ENCODE measurements around the gene RAD52.

RAD52 gene

DNA sequence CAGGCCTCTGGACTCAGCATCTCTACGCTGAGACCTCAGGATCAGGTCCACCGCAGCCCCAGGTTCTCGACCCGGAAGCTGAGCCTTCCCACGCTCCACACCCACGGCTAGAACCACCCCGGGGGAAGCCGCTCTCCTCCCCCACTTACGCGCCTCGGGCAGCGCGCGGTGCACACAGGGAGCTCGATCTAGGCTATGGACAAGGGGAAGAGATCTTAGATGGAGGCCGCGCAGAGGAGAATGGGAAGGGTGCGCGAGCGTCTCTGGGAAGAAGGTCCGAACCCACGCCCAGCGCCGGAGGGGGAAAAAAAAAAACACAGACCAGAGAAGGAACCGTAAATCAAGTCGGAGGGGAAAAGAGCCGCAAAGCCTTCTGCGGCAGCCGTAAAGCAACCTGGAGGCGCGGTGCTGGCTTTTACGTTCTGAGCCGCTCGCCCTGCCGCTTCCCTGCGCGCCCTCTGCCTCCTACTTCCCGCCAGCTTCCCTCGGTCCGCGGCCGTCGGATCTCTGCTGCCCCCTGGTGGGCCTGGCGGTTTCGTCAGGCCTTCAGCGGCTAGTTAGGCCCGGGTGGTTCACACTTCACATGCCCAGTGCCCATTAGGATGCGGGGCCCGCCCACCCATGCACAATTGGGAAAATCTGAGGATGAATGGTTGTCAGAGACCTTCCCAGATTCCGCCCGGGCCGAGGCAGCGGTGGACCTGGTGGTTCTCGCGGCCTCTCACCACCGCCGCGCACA, at the start of gene RAD52:
RAD52 (minus strand) TSS at position 242 of the 739 bp plus-strand sequence. CDS start 16,636 bp downstream, outside the sequence.
- peak; percentile 92 to 97 for DNase-seq (ENCODE audit: extremely low read depth in 1 of 2, low read depth in 1 of 2)

GRCh38 chr12:998020-998874, 48.8 kb upstream of the RAD52 start:
- no peak for DNase-seq (ENCODE audit: extremely low read depth in 1 of 2, low read depth in 1 of 2)

DNA sequence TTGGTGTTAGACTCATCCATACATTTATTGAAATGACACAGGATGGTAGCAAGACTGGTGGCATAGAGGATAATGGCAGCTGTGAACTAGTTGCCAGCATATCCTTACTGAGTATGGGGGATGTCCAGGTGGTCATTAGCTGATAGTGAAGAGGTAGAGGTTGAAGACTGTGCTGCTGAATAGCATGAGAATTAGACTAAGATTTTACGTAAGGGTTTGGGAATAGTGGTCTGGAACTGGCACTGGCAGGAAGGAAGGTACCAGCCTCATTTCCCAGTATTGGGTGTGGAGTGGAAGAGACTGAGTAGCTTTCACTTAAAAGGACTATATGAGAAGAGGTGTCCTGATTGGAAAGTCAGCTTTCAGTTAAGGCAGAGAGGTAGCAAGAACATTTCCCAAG, 48.0 kb upstream of the RAD52 start:
- DNase-seq (ENCODE audit: extremely low read depth in 1 of 2, low read depth in 1 of 2), result no peak

DNA sequence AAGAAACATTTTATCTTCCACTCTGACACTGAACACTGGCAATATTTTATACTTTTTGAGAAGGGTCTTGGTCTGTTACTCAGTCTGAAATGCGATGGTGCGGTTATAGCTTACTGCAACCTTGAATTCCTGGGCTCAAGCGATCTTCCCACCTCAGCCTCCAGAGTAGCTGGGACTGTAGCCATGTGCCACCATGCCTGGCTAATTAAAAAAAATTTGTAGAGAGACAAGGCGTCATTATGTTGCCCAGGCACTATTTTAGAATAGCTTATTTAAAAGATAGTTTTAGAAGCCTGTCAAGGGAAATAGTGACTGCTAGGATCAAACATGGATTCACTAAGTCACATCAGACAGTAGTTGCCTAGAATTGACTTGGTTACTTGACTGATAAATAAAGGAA, 47.4 kb upstream of the RAD52 start:
- no peak for DNase-seq (ENCODE audit: extremely low read depth in 1 of 2, low read depth in 1 of 2)

GRCh38 chr12:992647-993046, 43.2 kb upstream of the RAD52 start:
- no peak for DNase-seq (ENCODE audit: extremely low read depth in 1 of 2, low read depth in 1 of 2)

DNA sequence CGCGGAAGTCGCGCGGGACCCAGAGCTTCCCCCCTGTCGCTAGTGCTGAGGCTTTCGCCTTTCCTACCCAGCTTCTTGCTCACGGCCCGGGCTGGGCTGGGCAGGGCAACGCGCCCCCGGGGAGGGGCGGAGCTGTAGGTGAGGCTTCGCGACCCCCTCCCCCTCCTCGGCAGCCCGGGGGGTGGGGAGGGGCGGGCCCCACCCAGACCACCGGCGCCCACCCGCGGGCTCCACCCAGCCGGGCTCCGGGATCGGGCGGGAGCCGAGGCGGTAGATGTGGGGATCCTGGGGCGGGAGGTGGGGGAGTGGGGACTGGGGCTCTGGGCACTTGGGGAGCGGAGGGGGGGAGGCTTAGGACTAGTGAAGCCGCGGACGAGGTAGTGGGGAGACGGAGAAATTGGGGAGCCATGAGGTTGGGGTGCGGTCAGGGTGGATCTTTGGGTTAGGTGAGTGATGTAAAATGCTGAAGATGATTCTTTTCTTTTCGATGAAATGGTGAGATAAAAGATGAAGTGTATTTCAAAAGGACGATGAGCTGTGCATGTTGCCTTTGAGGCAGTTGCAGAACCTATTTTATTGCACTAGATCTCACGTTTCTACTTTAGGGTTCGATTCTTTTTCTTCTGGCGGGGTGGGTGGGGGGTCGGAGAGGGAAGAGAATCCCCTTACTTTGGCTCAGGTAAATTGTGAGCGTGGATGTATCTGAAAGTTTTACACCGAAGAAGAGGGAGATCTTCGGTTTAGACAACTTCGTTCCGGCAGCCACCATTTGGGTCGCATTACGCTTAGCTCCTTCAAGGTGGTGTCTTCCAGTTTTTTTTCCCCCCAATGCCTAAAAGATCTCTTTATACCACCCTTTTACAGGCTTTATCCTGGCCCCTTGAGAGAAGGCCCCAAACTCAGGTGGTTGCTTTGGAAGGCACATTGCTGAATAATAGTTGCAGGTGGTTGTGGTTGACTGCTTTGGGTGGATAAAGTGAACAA, 42.1 kb upstream of the RAD52 start:
- DNase-seq (ENCODE audit: extremely low read depth in 1 of 2, low read depth in 1 of 2), result peak in 1 of 2 donors; percentile 11

GRCh38 chr12:990661-991349, 41.3 kb upstream of the RAD52 start, which contains the start of gene ERC1:
ERC1 (plus strand) TSS chr12:991223; CDS start chr12:1027904, 36,681 bp downstream.
- DNase-seq (ENCODE audit: extremely low read depth in 1 of 2, low read depth in 1 of 2), result peak; percentile 44 to 78

DNA sequence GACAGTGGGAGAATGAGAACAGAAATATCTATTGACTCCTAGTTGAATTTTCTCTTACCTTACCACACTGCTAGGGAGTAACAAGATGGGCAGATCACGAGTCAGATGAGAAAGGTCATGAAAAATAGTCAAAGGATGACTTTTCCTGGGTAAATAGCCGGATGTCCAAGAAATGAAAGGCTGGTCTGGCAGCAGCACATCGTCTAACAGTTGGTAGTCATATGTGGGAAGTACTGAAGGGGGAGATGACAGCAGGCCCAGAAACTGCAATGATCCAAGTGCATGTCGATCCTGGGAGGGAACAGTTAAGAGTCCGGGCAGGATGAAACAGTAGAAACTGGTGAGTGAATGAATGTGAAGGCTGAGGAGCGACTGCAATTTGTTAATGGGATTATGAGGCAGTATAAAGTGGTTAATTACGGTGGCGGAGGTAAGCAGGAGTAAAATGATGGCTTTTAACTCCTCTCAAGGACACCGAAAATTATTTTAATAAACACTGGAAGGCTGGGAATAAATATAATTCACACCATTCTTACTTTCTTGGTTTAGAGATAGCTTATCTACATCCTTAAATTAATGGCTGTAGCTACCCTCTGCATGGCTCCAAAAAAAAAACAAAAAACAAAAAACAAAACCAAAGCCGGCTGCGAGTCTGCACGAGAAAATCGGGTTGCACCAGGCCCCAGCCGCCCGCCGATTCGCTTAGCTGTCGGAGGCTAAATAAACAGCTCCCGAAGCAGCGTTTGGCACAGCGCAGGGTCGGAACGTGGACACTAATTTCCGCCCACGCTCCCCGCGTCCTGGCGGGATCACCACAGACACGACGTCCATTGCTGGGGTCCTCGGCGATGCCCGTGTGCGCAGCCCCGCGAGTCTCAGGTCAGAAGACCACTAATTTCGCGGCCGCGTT, 40.5 kb upstream of the RAD52 start:
- DNase-seq (ENCODE audit: extremely low read depth in 1 of 2, low read depth in 1 of 2), result peak in 1 of 2 donors; percentile 2

DNA sequence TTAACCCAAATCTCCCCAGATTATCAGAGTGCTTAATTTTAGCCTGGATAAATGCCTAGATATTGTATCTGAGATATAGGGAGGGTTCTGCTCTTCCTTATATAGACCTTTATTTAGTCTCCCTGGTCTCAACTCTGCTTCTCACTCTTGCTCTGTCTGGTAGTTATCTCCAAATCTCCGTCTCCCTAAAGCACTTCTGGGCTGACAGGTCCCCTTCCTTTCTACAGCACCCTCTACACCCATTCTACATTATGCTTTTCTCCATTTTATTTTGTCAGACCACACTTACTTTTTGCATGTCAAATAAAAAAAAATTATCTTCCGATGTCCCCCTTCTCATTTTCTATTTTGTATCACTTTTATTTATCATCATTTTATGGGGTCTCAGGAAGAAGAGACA, 39.6 kb upstream of the RAD52 start:
- DNase-seq (ENCODE audit: extremely low read depth in 1 of 2, low read depth in 1 of 2), result no peak

GRCh38 chr12:988646-989045, 39.2 kb upstream of the RAD52 start:
- no peak for DNase-seq (ENCODE audit: extremely low read depth in 1 of 2, low read depth in 1 of 2)

DNA sequence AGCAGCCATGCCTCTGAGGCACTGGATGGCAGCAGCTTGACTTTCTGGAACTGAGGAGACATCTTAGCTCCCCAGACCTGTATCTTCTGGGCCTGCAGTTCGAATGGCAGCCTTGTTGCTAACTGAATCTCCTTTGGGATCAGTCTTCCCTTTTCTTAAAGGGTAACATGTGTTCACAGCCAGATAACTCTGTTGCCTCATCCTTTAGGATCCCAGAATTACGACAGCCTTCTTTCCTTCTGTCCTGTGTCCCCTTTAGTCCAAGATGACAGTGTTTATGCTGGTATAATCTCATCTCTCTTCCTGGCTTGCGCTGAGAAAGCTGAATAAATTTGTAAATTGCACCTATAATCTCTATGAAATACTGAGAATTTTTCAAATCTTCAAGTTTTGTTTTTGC, 32.5 kb upstream of the RAD52 start:
- DNase-seq (ENCODE audit: extremely low read depth in 1 of 2, low read depth in 1 of 2), result no peak

- no peak for DNase-seq (ENCODE audit: extremely low read depth in 1 of 2, low read depth in 1 of 2)
Measured at GRCh38 chr12:981176-981828, 31.8 kb upstream of the RAD52 start.

DNA sequence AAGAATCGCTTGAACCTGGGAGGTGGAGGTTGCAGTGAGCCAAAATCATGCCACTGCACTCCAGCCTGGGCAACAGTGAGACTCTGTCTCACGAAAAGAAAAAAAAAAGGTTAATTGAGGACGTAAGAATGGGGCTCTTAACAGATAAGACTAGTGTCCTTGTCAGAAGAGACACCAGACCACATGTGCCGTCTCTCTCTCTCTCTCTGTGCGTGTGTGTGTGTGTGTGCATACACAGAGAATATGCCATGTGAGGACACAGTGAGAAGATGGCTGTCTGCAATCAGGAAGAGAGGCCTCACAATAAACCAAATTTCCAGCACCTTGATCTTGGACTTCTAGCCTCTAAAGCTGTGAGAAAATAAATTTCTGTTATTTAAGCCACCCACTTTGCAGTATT, 29.9 kb upstream of the RAD52 start:
- DNase-seq (ENCODE audit: extremely low read depth in 1 of 2, low read depth in 1 of 2), result no peak

DNA sequence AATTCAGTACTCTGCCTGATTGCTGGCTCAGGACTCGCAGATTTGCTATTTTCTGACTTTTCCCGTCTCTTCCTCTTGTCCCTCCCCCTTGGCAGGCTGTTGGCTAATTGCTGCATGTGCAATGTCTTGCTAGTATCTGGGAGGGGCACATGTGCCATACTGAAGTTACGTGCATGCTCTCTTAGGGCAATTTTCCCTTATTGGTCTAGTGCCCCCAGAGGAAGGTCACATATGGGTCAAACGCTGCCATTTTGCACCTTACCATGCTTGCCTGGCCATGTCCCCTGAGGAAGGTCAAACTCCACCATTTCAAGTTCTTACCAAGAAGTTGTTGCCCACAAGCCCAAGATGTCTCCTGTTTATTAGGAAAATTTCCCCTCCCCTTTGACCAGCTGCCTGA, 27.7 kb upstream of the RAD52 start:
- DNase-seq (ENCODE audit: extremely low read depth in 1 of 2, low read depth in 1 of 2), result no peak

DNA sequence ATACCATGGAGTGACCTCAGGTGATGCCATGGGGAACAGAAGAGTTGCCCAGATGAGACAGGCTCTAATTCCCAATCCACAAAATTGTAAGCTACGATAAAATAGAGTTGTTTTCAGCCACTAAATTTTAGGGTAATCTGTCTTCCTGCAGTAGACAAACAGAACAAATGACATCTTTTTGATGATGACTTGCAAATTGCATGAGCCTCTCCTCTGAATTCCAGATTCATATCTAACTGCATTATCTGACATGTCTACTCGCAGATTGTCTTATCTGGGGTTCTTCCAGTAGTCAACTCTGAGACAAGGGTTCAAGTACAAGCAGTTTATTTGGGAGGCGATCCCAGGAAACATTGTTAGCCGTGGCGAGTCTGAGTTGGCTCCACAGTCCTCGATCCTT, 27.1 kb upstream of the RAD52 start:
- DNase-seq (ENCODE audit: extremely low read depth in 1 of 2, low read depth in 1 of 2), result no peak

DNA sequence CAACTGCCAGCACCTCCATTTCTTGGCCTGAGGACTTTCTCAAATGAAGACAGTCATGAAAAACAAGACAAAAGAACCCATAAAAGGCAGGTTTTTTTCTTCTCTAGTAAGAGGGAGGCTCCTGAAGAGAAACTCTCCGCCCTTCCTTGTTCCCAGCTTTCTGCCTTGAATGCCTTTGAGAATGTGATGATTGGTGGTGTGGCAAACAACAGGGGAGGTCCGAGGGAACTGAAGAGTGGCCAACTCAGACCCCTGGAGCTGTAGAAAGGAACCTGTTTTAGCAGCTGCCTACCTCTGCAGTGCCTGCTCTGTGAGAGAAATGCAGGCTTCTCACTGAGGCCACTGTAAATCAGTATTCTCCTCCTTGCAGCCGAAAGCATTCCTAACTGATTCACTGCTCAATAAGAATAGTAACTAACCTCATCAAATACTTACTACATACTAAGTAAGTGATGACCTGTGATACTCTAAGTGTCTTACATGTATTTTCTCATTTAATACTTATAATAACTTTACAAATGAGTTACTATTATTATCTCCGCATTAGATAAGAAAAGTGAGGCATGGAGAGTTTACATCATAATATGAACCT, 24.9 kb upstream of the RAD52 start:
- no peak for DNase-seq (ENCODE audit: extremely low read depth in 1 of 2, low read depth in 1 of 2)

- DNase-seq (ENCODE audit: extremely low read depth in 1 of 2, low read depth in 1 of 2), result no peak
Measured at GRCh38 chr12:971991-972390, 22.5 kb upstream of the RAD52 start.

DNA sequence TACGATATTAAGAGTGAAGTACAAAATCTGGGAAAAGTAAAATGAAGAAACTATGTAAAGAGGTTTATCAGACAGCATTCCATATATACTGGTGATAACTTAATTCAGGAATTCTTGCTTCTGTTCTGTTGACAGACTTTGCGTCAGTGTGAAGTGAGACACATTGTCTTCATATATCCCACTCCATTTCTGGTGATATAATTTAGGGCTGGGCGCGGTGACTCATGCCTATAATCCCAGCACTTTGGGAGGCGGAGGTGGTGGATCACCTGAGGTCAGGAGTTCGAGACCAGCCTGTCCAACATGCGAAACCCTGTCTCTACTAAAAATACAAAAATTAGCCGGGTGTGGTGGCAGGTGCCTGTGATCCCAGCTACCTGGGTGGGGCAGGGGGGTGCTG, 20.3 kb upstream of the RAD52 start:
- DNase-seq (ENCODE audit: extremely low read depth in 1 of 2, low read depth in 1 of 2), result no peak
